ENCODE measurements around the gene SLAMF9.

SLAMF9 gene

DNA sequence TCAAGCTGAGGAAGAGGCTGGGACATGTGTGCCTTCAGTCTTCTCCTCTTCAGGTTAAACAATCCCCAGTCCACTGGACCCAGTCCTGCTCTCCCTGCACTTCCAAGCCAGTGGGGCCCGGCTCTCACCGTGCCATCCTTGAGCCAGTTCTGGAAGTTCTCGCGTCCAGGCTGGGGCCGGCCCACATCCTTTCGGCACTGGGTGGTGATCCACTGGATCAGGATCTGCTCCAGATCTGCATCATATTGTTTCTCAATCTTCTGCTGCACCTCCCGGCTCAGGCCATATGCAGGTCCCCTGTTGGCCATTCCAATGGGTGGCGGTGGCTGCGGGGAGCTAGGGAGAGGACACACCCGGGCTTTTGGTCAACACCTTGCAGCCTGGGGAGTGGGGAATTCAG is 33.8 kb downstream of the SLAMF9 start:
- Histone ChIP-seq H3K27ac (ENCODE audit: low read length, poor library complexity, severe bottlenecking) (no peak overlapping the region), H3K18ac (ENCODE audit: low read depth in 1 of 2, low read length in 2 of 2) (no peak overlapping the region), H2BK12ac (ENCODE audit: low read length in 2 of 2) (no peak overlapping the region), H2BK120ac (ENCODE audit: low read depth, low read length) (no peak overlapping the region), H3K4ac (ENCODE audit: low read depth in 1 of 2, low read length in 2 of 2) (no peak overlapping the region), H2AK5ac (ENCODE audit: low read length, severe bottlenecking) (no peak overlapping the region), H3K4me1 (ENCODE audit: control insufficient read depth, insufficient read depth, low read depth, low read length) (peaks cover 56% of the 10 kb centered on the region), H3K79me1 (replicated peaks; ENCODE audit: low read length, poor library complexity, severe bottlenecking) (peaks cover 3% of the 10 kb centered on the region), H3K14ac (ENCODE audit: low read length in 2 of 2) (no peak overlapping the region), H3K27me3 (ENCODE audit: control insufficient read depth in 1 of 2, insufficient read depth in 1 of 2, low read length in 2 of 2) (no peaks in the 10 kb centered on the region), H3K36me3 (ENCODE audit: control insufficient read depth in 1 of 2, insufficient read depth in 2 of 2, low read depth in 1 of 2, low read length in 2 of 2) (peaks cover 42 to 46% of the 10 kb centered on the region in 2 experiments), H3K4me3 (ENCODE audit: insufficient read depth in 1 of 2, low read depth in 1 of 2, low read length in 2 of 2) (no peak overlapping the region), H3K9me3 (ENCODE audit: control insufficient read depth, low read length) (no peaks in the 10 kb centered on the region), H2AFZ (ENCODE audit: low read depth, low read length) (no peak overlapping the region), H4K91ac (ENCODE audit: low read length) (no peak overlapping the region), H3K4me2 (ENCODE audit: low read length, poor library complexity, severe bottlenecking) (no peak overlapping the region), H2BK5ac (ENCODE audit: low read depth, low read length, poor library complexity, severe bottlenecking) (no peak overlapping the region), H2BK15ac (ENCODE audit: low read depth, poor library complexity, severe bottlenecking) (no peak overlapping the region), H3K9ac (ENCODE audit: low read length) (no peak overlapping the region), H4K8ac (ENCODE audit: low read length) (peak overlapping the region; percentile 38), H3K23ac (ENCODE audit: low read length in 2 of 2) (no peak overlapping the region)
- 97% methylated on average over 8 of the region's 10 CpGs for WGBS
- no peak for DNase-seq

GRCh38 chr1:159919236-159919865 is 34.7 kb downstream of the SLAMF9 start:
- Histone ChIP-seq H3K27me3 (ENCODE audit: control insufficient read depth in 1 of 2, insufficient read depth in 1 of 2, low read length in 2 of 2) (no peaks in the 10 kb centered on the region), H3K4me1 (ENCODE audit: control insufficient read depth, insufficient read depth, low read depth, low read length) (peaks cover 58% of the 10 kb centered on the region), H2BK12ac (ENCODE audit: low read length in 2 of 2) (no peak overlapping the region), H2BK15ac (ENCODE audit: low read depth, poor library complexity, severe bottlenecking) (no peak overlapping the region), H3K9me3 (ENCODE audit: control insufficient read depth, low read length) (no peaks in the 10 kb centered on the region), H2BK5ac (ENCODE audit: low read depth, low read length, poor library complexity, severe bottlenecking) (no peak overlapping the region), H3K18ac (ENCODE audit: low read depth in 1 of 2, low read length in 2 of 2) (no peak overlapping the region), H3K79me1 (replicated peaks; ENCODE audit: low read length, poor library complexity, severe bottlenecking) (peaks cover 3% of the 10 kb centered on the region), H3K23ac (ENCODE audit: low read length in 2 of 2) (no peak overlapping the region), H2BK120ac (ENCODE audit: low read depth, low read length) (no peak overlapping the region), H3K14ac (ENCODE audit: low read length in 2 of 2) (peak overlapping the region in 1 of 2 experiments; percentile 18), H4K91ac (ENCODE audit: low read length) (no peak overlapping the region), H3K27ac (ENCODE audit: low read length, poor library complexity, severe bottlenecking) (no peak overlapping the region), H3K36me3 (ENCODE audit: control insufficient read depth in 1 of 2, insufficient read depth in 2 of 2, low read depth in 1 of 2, low read length in 2 of 2) (peaks cover 42 to 46% of the 10 kb centered on the region in 2 experiments), H3K4me2 (ENCODE audit: low read length, poor library complexity, severe bottlenecking) (no peak overlapping the region), H2AK5ac (ENCODE audit: low read length, severe bottlenecking) (no peak overlapping the region), H3K4ac (ENCODE audit: low read depth in 1 of 2, low read length in 2 of 2) (no peak overlapping the region), H2AFZ (ENCODE audit: low read depth, low read length) (no peak overlapping the region), H3K9ac (ENCODE audit: low read length) (no peak overlapping the region), H3K4me3 (ENCODE audit: insufficient read depth in 1 of 2, low read depth in 1 of 2, low read length in 2 of 2) (no peak overlapping the region), H4K8ac (ENCODE audit: low read length) (no peak overlapping the region)
- 97% methylated on average over 10 of the region's 10 CpGs for WGBS
- no peak for DNase-seq

GRCh38 chr1:159918352-159919200 is 35.5 kb downstream of the SLAMF9 start:
- H3K23ac ChIP-seq (ENCODE audit: low read length in 2 of 2), result no peak overlapping the region
- peak; percentile 47 for DNase-seq
- no peak overlapping the region for H2BK15ac ChIP-seq (ENCODE audit: low read depth, poor library complexity, severe bottlenecking)
- WGBS, result 95% methylated on average over 12 of the region's 13 CpGs
- no peak overlapping the region for H2BK5ac ChIP-seq (ENCODE audit: low read depth, low read length, poor library complexity, severe bottlenecking)
- no peak overlapping the region for H2AK5ac ChIP-seq (ENCODE audit: low read length, severe bottlenecking)
- H3K27ac ChIP-seq (ENCODE audit: low read length, poor library complexity, severe bottlenecking), result no peak overlapping the region
- no peak overlapping the region for H3K14ac ChIP-seq (ENCODE audit: low read length in 2 of 2)
- H3K18ac ChIP-seq (ENCODE audit: low read depth in 1 of 2, low read length in 2 of 2), result no peak overlapping the region
- no peak overlapping the region for H3K4me2 ChIP-seq (ENCODE audit: low read length, poor library complexity, severe bottlenecking)
- peaks cover 3% of the 10 kb centered on the region for H3K79me1 ChIP-seq (replicated peaks; ENCODE audit: low read length, poor library complexity, severe bottlenecking)
- H3K36me3 ChIP-seq (ENCODE audit: control insufficient read depth in 1 of 2, insufficient read depth in 2 of 2, low read depth in 1 of 2, low read length in 2 of 2), result peaks cover 42 to 46% of the 10 kb centered on the region in 2 experiments
- no peak overlapping the region for H3K9ac ChIP-seq (ENCODE audit: low read length)
- H4K8ac ChIP-seq (ENCODE audit: low read length), result no peak overlapping the region
- H2BK120ac ChIP-seq (ENCODE audit: low read depth, low read length), result no peak overlapping the region
- H3K4me1 ChIP-seq (ENCODE audit: control insufficient read depth, insufficient read depth, low read depth, low read length), result peaks cover 58% of the 10 kb centered on the region
- peak overlapping the region in 1 of 2 experiments; percentile 32 for H2BK12ac ChIP-seq (ENCODE audit: low read length in 2 of 2)
- no peak overlapping the region for H4K91ac ChIP-seq (ENCODE audit: low read length)
- H3K4ac ChIP-seq (ENCODE audit: low read depth in 1 of 2, low read length in 2 of 2), result no peak overlapping the region
- no peak overlapping the region for H2AFZ ChIP-seq (ENCODE audit: low read depth, low read length)
- H3K9me3 ChIP-seq (ENCODE audit: control insufficient read depth, low read length), result no peaks in the 10 kb centered on the region
- H3K27me3 ChIP-seq (ENCODE audit: control insufficient read depth in 1 of 2, insufficient read depth in 1 of 2, low read length in 2 of 2), result no peaks in the 10 kb centered on the region
- H3K4me3 ChIP-seq (ENCODE audit: insufficient read depth in 1 of 2, low read depth in 1 of 2, low read length in 2 of 2), result no peak overlapping the region
